SIG-M5 (cell line): ENCODE data around the gene NIPA2.

Source experiments
- DNase-seq: peaks from one replicate; lab custom pipeline; 2025; lab: John Stamatoyannopoulos, UW

The NIPA2 gene

DNA sequence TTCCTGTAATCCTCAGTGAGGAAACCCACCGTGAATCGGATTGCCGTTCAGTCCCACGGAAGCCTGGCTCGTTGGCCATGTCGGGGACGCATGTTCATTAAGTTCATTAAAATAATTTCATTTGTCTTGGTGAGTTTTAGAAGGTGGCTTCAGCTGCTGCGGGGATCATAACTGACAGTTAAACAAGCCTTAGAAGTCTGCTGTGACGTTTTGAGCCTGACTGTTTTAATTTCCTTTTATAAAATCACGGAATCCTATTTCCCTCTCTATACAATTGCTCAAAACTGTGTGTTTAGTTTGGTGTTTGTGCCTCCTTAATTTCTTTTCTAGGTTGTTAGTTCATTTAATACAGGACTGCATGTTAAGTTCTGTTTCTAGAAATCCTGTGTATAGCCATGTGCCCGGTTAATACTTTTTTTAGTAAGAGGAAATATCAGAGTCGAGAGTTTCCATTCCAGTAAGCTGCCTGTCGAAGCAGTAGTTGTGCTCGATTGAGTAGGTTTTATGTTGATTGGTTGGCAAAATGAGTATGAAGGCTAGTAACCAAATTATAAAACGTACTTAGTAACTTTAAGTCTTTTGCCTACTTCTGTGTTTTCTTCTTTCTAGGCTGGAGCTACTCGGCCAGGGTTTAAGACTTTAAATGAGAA lies 705 bp downstream of the NIPA2 start:
- no peak for DNase-seq

DNA sequence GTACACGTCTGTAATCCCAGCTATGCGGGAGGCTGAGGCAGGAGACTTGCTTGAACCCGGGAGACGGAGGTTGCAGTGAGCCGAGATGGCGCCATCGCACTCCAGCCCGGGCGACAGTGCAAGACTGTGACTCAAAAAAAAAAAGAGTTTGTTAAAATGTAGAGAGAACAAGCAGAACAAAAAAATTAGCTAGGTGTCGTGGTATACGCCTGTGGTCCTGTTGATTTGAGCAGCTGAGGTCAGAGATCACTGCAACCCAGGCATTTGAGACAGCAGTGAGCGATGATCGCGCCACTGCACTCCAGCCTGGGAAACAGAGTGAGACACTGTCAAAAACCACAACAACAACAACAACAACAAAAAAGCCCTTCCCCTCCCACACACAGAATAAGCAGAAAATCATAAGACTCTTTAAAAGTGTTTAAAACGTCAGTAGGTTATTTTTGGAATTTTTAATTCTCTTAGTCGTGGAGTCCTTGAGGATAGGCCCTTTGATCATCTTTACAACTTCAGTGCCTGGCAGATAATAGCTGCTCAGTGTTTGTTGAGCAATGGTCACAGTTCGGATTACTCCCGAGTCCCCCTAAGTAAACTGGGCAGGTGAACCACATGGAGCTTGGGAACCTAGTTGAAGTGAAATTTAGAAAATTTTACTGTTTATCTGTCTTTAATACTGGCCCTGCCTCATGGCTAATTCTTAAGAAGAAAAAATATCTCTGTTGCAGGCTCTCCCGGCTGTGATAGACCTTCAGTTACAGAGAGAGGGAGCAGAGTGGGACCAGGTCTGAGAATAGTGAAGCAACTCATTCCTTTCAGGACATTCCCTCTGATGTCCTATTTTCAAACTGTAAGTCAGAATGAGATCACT lies 6.2 kb downstream of the NIPA2 start:
- no peak for DNase-seq

GRCh38 chr15:22845289-22845900 lies 6.9 kb downstream of the NIPA2 start:
- no peak for DNase-seq

DNA sequence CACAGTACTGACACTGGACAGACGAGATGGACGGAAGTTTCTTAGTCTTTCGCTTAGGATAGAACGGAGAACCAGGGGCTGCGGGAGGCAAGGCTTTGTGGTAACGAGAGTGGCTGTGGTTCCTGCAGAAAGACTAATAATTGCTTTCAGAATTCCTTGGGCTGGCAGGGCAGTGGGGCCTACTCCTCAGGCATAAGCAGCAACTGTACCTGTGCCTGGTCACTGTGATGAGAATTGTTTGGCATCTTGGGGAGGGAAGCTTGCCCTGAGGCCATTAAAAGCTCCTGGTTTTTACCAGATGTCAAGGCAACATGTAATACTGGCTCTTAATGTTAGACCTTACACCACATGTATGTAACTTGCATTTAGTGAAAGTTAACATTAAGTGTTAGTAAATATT lies 7.6 kb downstream of the NIPA2 start:
- DNase-seq = no peak

DNA sequence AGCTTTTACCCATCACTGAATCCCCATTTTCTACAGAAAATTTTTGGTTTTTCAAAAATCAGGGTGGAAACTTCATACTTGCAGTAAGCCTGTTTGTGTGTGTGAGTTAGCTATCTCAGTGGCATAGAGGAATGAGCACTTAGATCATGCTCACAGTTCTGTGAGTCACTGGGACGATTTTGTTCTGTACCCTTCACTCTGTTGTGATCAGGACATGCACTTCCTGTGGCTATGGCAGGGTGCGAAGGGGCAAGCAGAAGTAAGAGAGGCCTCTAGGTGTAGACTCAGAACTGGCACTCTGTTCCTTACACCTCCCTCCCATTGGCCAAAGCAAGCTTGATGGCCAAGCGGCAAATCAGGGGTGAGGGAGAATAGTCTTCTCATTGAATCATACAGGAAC lies 11.6 kb downstream of the NIPA2 start:
- no peak for DNase-seq

- no peak for DNase-seq
Measured at GRCh38 chr15:22851513-22851912, 13.0 kb downstream of the NIPA2 start.

DNA sequence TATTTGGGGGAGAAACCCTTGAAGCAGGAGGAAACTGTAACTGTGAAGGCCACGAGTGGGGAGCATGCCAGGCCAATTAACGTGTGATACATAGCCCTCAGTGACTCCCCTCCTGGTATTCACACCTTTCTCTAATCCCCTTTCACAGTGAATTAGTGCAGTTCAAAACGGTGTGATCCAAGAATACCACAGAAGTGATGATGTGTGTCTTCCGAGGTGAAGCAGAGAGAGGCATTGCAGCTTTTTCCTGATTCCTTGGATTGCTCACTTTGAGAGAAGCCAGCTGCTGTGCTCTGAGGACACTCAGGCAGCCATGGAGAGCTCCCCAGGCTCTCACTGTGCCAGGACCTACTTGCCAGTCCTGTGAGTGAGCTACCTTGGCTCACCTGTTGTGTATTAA lies 17.3 kb downstream of the NIPA2 start:
- no peak for DNase-seq

DNA sequence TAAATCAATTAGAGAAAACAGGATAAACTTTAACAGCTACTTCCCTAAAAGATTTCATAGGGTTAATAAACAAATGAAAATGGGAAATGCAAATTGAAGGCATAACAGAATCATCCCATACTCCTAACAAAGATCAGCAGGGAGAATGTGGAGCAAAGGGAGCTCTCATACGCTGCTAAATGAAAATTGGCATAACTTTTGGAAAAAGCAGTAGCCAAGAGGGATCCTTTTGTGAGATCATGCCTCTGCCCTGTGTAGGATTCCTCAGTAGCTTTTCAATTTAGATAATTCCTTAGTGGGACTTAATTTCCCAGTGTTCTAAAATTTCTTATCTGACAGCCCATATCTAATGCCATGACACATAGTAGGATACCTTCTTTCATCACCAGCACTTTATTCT lies 18.2 kb downstream of the NIPA2 start:
- no peak for DNase-seq

DNA sequence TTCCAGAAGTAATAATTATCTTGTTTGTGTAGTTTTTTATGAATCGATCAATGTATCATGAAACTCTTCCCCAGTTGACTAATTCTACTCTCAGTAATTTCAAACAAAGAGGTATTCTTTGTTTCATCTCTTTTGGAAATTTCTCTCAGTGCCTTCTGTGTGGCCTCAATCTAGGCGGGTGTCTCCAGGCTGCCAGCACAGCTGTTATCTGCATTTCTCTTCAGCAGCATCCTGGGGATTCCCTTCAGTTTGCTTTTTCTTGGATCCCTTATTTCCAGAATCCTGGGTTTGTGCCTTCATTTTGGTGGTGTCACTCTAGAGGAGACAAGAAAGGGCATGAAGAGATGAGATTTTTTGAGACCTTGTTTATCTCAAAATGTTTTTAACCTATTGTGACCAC lies 22.7 kb downstream of the NIPA2 start:
- DNase-seq = no peak

DNA sequence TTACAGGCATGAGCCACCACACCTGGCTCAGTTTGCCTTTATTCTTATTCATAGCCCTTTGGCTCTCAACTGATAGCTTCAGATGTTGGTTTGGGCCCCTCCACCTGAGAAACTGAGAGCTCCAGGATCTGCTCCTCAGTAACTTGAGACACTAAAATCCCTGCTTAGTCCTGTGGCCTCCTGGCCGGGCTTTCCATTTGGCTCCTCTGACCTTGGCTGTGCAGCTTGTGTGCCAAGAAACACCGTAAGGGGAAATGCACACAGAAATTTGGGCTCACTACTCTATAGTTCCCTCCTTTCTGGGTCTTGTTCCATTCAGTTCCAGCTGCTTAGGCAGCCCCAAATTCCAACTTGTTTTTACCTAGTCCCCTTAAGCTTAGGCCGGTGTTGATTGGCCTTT lies 24.9 kb downstream of the NIPA2 start:
- DNase-seq = no peak

DNA sequence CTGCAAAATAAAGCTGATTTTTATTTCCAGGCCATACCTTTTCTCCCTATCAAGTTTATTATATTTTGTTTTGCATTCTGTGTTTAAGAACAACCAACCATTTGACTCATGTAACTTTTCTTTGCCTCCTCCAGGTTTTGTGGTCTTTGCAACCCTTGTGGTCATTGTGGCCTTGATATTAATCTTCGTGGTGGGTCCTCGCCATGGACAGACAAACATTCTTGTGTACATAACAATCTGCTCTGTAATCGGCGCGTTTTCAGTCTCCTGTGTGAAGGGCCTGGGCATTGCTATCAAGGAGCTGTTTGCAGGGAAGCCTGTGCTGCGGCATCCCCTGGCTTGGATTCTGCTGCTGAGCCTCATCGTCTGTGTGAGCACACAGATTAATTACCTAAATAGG lies 27.6 kb downstream of the NIPA2 start:
- no peak for DNase-seq

GRCh38 chr15:22867886-22868285 lies 29.4 kb downstream of the NIPA2 start:
- DNase-seq = no peak

GRCh38 chr15:22868495-22868894 lies 30.0 kb downstream of the NIPA2 start:
- DNase-seq = no peak

GRCh38 chr15:22868928-22869327 lies 30.5 kb downstream of the NIPA2 start:
- no peak for DNase-seq

GRCh38 chr15:22869856-22870255 lies 31.4 kb downstream of the NIPA2 start:
- no peak for DNase-seq

DNA sequence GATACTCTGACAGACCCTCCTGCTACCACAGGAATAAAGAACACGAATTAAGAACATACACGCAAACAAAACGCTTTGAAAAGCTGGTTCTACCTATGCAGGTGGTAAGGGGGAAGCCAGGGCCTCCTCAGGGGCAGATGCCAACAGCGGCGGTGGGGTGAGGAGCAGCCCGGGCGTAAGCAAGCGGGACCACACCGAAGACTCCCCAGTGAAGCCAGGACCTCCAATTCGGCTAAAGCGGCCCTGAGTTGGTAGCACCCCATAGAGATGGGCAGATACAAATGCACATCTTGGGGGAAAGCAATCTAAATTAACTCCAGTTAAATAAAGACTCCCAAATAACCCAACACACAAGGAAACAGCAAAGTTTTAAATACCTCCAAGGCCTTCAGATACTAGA lies 32.4 kb downstream of the NIPA2 start:
- DNase-seq = no peak

DNA sequence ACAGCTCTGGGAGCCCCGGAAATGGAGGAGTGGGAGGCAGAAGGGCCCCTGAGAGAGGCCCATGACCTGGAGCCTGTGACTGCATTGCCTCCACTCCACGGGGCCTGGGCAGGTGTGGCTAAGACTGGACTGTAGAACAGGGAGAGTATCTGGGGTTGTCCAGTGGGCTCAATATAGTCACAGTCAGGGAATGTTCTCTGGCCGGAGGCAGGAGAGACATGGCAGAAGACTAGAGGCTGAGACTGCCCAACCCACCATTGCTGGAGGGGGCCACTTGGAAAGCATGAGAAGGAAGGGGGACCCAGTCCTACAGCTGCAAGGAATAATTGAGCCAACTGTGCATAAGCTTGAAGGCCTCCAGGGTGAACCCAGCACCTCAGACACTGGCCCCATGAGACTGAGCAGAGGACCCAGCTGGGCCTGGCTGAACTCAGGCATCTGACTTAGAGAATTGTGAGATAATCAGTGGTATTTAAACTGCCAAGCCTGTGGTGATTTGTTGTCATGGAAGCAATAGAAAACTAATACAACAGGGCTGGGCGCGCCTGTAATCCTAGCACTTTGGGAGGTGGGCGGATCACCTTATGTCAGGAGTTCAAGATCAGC lies 33.1 kb downstream of the NIPA2 start:
- DNase-seq = no peak

DNA sequence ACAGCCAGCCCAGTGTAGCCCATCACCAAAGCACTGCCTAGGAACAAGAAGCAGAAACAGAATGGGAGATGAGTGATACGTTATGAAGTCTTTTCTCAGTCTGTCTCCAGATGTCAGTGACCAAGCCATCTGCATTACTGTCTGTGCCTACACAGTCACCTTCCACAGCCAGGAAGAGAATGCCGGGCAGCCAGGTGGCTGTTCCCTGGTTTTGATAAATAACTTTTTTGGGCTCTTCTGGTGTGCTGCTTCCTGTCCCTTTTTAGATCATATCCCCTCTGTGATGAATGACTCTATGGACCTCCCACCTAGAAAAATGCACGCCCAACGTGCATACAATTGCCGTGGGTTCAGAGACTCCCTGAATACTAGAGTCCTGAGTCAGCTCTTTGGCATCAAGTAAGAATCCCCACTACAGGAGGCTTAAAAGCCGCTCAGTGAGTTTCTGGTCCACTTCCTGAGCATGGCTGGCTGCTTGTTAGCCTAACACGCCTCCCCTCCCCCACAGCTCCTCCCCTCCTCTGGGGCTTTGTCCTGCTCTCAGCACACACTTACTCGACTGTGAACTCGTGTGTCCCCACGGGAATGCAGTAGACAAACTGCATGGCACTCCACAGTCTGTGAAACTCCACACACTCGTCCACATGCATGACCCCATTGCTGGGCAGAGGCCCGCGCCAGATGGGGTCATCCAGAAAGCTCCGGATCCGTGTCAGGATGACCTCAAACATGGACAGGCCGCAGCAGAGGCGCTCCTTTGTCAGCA lies 34.7 kb downstream of the NIPA2 start:
- DNase-seq = no peak

DNA sequence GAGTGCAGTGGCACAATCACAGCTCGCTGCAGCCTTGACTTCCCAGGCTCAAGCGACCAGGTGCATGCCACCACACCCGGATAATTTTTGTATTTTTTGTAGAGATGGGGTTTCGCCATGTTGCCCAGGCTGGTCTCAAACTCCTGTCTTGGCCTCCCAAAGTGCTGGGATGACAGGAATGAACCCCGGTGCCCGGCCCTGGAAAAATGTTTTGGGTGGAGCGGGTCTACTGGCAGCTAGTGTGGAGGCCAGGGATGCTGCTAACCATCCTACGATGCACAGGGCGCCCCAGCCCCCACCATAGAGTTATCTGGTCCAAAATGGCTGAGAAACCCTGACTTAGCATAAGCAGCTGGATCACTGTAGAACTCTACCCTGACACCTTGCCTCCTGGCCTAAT lies 35.4 kb downstream of the NIPA2 start:
- no peak for DNase-seq

- no peak for DNase-seq
Measured at GRCh38 chr15:22874256-22874655, 35.8 kb downstream of the NIPA2 start.

- no peak for DNase-seq
Measured at GRCh38 chr15:22874966-22875365, 36.5 kb downstream of the NIPA2 start.

GRCh38 chr15:22877117-22877516 lies 38.7 kb downstream of the NIPA2 start:
- DNase-seq = no peak
